ENCODE results near the gene DOCK3. TPM values are rescaled to one million over a fixed set of nuclear protein-coding genes. Genes with fewer than 3 reads are reported as not detected.
A peak's percentile ranks its signal among the peaks of the same experiment; 100 is the strongest.

DOCK3 gene
- polyA plus RNA-seq, 1 donor from 2014 or later = 15.6 TPM

- Histone ChIP-seq H3K4me3 (ENCODE audit: low read length) (peak overlapping the region; percentile 36), H3F3A (ENCODE audit: insufficient read depth, low read length, poor library complexity, severe bottlenecking) (peaks cover 2% of the 10 kb centered on the region), H3K27me3 (ENCODE audit: insufficient read depth, low read depth, low read length) (no peaks in the 10 kb centered on the region), H3K79me2 (replicated peaks; ENCODE audit: insufficient read depth, low read length) (peaks cover 12% of the 10 kb centered on the region), H3K9ac (ENCODE audit: low read length) (peak overlapping the region; percentile 65), H3K4me2 (ENCODE audit: low read length) (no peak overlapping the region), H3K9me3 (ENCODE audit: low read length) (no peaks in the 10 kb centered on the region), H3K27ac (ENCODE audit: low read length) (peak overlapping the region; percentile 84), H2AFZ (ENCODE audit: low read depth, low read length) (no peak overlapping the region), H3K9me2 (ENCODE audit: insufficient read depth, low read length) (no peaks in the 10 kb centered on the region), H4K20me1 (ENCODE audit: insufficient read depth) (peaks cover 11% of the 10 kb centered on the region), H3K36me3 (ENCODE audit: insufficient read depth, low read length) (peaks cover 16% of the 10 kb centered on the region)
- TF ChIP-seq REST (IDR thresholded peaks at IDR 0.05; ENCODE audit: borderline replicate concordance) = no peak
- no peak for TF ChIP-seq SMC3 (conservative IDR thresholded peaks at IDR 0.05; ENCODE audit: poor library complexity)
- peak; percentile 42 for TF ChIP-seq POLR2AphosphoS5 (IDR thresholded peaks at IDR 0.05)
- peak; percentile 85 for TF ChIP-seq EP300 (conservative IDR thresholded peaks at IDR 0.05; ENCODE audit: poor library complexity, severe bottlenecking)
Observed at GRCh38 chr3:51398595-51399310, 724.0 kb downstream of the DOCK3 start.

- H3K9me2 ChIP-seq (ENCODE audit: insufficient read depth, low read length) = no peaks in the 10 kb centered on the region
- H3F3A ChIP-seq (ENCODE audit: insufficient read depth, low read length, poor library complexity, severe bottlenecking) = peaks cover 2% of the 10 kb centered on the region
- H4K20me1 ChIP-seq (ENCODE audit: insufficient read depth) = peaks cover 11% of the 10 kb centered on the region
- peaks cover 4% of the 10 kb centered on the region for H3K36me3 ChIP-seq (ENCODE audit: insufficient read depth, low read length)
- H3K27ac ChIP-seq (ENCODE audit: low read length) = no peak overlapping the region
- no peak overlapping the region for H3K4me2 ChIP-seq (ENCODE audit: low read length)
- no peak overlapping the region for H3K4me3 ChIP-seq (ENCODE audit: low read length)
- no peak overlapping the region for H2AFZ ChIP-seq (ENCODE audit: low read depth, low read length)
- no peaks in the 10 kb centered on the region for H3K79me2 ChIP-seq (replicated peaks; ENCODE audit: insufficient read depth, low read length)
- no peak overlapping the region for H3K9ac ChIP-seq (ENCODE audit: low read length)
- H3K9me3 ChIP-seq (ENCODE audit: low read length) = no peaks in the 10 kb centered on the region
- no peak for TF ChIP-seq SMC3 (conservative IDR thresholded peaks at IDR 0.05; ENCODE audit: poor library complexity)
- TF ChIP-seq CTCF (IDR thresholded peaks at IDR 0.05; ENCODE audit: poor library complexity, severe bottlenecking) = no peak
- TF ChIP-seq REST (IDR thresholded peaks at IDR 0.05; ENCODE audit: borderline replicate concordance) = no peak
- TF ChIP-seq TAF1 (IDR thresholded peaks at IDR 0.05; ENCODE audit: low read depth) = no peak
- no peak for TF ChIP-seq EP300 (conservative IDR thresholded peaks at IDR 0.05; ENCODE audit: poor library complexity, severe bottlenecking)
- no peak for TF ChIP-seq MXI1 (conservative IDR thresholded peaks at IDR 0.05; ENCODE audit: poor library complexity, severe bottlenecking)
- no peak for TF ChIP-seq RAD21 (conservative IDR thresholded peaks at IDR 0.05)
- no peak for TF ChIP-seq POLR2AphosphoS5 (IDR thresholded peaks at IDR 0.05)
- no peak for TF ChIP-seq EZH2 (IDR thresholded peaks at IDR 0.05; ENCODE audit: borderline replicate concordance, insufficient read depth, low read length, poor library complexity, severe bottlenecking)
- H3K27me3 ChIP-seq (ENCODE audit: insufficient read depth, low read depth, low read length) = no peaks in the 10 kb centered on the region
Observed at GRCh38 chr3:51400166-51400565, 725.4 kb downstream of the DOCK3 start.

Data from neural cell (in vitro differentiated cells).